ENCODE results near the gene CEP104.
A peak's percentile ranks its signal among the peaks of the same experiment; 100 is the strongest.

DNA sequence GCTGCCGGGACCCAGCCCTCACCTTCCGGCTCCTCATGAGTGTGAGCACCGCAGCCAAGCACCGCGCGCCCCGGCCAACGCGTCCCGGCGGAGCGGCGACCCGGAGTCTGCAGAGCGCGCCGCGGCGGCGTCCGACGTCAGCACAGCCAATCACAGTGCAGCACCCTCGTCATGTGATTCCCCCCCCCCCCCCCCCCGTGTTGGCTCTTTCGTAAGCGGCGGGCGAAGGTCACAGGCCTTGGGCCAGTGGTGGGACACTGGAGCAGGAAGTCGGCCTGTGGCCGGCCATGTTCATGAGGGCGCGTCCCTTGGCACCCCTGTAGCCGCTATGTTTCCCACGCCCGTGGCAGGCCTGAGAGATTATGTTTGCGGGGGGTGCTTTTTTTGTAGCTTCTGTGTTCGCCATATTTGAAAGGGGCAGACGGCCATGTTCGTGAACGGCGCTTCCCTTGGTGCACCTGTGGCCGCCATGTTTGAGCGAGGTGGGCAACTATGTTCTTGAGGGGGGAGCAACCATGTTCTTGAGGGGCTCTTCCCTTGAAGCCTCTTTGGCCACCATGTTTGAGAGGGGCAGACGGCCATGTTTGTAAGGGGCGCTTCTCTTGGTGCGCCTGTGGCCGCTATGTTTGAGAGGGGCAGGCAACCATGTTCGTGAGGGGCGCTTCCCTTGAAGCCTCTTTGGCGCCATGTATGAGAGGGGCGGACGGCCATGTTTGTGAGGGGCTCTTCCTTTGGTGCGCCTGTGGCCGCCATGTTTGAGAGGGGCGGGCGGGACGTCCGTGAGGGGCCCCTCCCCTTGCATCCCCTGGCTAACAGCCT lies 43.3 kb upstream of the CEP104 start, which contains the start of gene C1orf174:
- TF ChIP-seq, protein P1, sequence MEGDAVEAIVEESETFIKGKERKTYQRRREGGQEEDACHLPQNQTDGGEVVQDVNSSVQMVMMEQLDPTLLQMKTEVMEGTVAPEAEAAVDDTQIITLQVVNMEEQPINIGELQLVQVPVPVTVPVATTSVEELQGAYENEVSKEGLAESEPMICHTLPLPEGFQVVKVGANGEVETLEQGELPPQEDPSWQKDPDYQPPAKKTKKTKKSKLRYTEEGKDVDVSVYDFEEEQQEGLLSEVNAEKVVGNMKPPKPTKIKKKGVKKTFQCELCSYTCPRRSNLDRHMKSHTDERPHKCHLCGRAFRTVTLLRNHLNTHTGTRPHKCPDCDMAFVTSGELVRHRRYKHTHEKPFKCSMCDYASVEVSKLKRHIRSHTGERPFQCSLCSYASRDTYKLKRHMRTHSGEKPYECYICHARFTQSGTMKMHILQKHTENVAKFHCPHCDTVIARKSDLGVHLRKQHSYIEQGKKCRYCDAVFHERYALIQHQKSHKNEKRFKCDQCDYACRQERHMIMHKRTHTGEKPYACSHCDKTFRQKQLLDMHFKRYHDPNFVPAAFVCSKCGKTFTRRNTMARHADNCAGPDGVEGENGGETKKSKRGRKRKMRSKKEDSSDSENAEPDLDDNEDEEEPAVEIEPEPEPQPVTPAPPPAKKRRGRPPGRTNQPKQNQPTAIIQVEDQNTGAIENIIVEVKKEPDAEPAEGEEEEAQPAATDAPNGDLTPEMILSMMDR (IDR thresholded peaks at IDR 0.05 in 8 of 11, conservative IDR thresholded peaks at IDR 0.05 in 3 of 11) = peak in 1 of 11 experiments; percentile 39
- TF ChIP-seq POLR2A (IDR thresholded peaks at IDR 0.05) = peak in 2 of 3 donors; percentile 6 to 36
- peak; percentile 82 to 92 (median 86) for TF ChIP-seq POLR2AphosphoS5 (IDR thresholded peaks at IDR 0.05)

Measured in spleen (tissue), 7 donors.